ENCODE measurements around the gene EXOC3. TPM values are rescaled to one million over a fixed set of nuclear protein-coding genes. Genes with fewer than 3 reads are reported as not detected.
"Not testable (repeated sequence)": the region's sequence is repeated elsewhere in the genome, so short reads cannot be mapped to it uniquely, and the experiment has no call there.

EXOC3 gene
- total RNA-seq, 4 donors from 2014 or later = 69.9 to 240 (median 76.1) TPM

GRCh38 chr5:473551-474192 lies 30.7 kb downstream of the EXOC3 start:
- Histone ChIP-seq H3K27me3 (peaks cover 40% of the 10 kb centered on the region), H3K4me3 (peak overlapping the region; percentile 70 to 96 (median 92)), H3K9me3 (no peaks in the 10 kb centered on the region), H3K27ac (peak overlapping the region; percentile 79 to 89 (median 82)), H3K4me1 (peaks cover 15 to 29% (median 23%) of the 10 kb centered on the region in 4 donors), H3K36me3 (no peaks in the 10 kb centered on the region)
- 1% methylated on average over 19 of the region's 44 CpGs; no CpG with 5 or more reads in 1 of the 2 donors for WGBS, 2 donors (ENCODE audit: low coverage in 1 of 2)
- in situ Hi-C loops (cut with MboI; ENCODE audit: low pct_ligation_motif_present in 1 of 4, low pct_unique_long_range_greater_than_20kb in 1 of 4, low sequenced_read_pairs in 3 of 4) = no loop called here
- TF ChIP-seq POLR2A (IDR thresholded peaks at IDR 0.05) = no peak
- TF ChIP-seq POLR2AphosphoS5 (IDR thresholded peaks at IDR 0.05) = no peak
- TF ChIP-seq EP300 (IDR thresholded peaks at IDR 0.05; ENCODE audit: low read depth) = no peak
- TF ChIP-seq, protein P1, sequence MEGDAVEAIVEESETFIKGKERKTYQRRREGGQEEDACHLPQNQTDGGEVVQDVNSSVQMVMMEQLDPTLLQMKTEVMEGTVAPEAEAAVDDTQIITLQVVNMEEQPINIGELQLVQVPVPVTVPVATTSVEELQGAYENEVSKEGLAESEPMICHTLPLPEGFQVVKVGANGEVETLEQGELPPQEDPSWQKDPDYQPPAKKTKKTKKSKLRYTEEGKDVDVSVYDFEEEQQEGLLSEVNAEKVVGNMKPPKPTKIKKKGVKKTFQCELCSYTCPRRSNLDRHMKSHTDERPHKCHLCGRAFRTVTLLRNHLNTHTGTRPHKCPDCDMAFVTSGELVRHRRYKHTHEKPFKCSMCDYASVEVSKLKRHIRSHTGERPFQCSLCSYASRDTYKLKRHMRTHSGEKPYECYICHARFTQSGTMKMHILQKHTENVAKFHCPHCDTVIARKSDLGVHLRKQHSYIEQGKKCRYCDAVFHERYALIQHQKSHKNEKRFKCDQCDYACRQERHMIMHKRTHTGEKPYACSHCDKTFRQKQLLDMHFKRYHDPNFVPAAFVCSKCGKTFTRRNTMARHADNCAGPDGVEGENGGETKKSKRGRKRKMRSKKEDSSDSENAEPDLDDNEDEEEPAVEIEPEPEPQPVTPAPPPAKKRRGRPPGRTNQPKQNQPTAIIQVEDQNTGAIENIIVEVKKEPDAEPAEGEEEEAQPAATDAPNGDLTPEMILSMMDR (IDR thresholded peaks at IDR 0.05) = no peak
- peak; percentile 44 for DNase-seq
- intact Hi-C loops (cut with DNase I; ENCODE audit: low total_unique reads) = no loop called here

- Histone ChIP-seq H3K4me1 (peaks cover 15 to 29% (median 23%) of the 10 kb centered on the region in 4 donors), H3K4me3 (peak overlapping the region in 3 of 4 donors; percentile 90 to 96 (median 93)), H3K27me3 (peaks cover 47% of the 10 kb centered on the region)
- intact Hi-C loops (cut with DNase I; ENCODE audit: low total_unique reads); in situ Hi-C loops (cut with MboI; ENCODE audit: low pct_ligation_motif_present in 1 of 4, low pct_unique_long_range_greater_than_20kb in 1 of 4, low sequenced_read_pairs in 3 of 4); H3K27ac ChIP-seq; H3K9me3 ChIP-seq; DNase-seq; H3K36me3 ChIP-seq: not testable (repeated sequence)
- whole genome bisulfite sequencing, 2 donors (ENCODE audit: low coverage in 1 of 2) = 0 to 5% methylated on average over 4 to 5 of the region's 50 CpGs
These were observed 31.4 kb downstream of the EXOC3 start for GRCh38 chr5:474232-474839.

GRCh38 chr5:474840-475661 lies 32.1 kb downstream of the EXOC3 start:
- H3K4me3 ChIP-seq = peak overlapping the region in 1 of 4 donors; percentile 43
- H3K9me3 ChIP-seq = no peaks in the 10 kb centered on the region
- TF ChIP-seq, protein P1 (IDR thresholded peaks at IDR 0.05) = no peak
- TF ChIP-seq POLR2A (IDR thresholded peaks at IDR 0.05) (no peak), EP300 (IDR thresholded peaks at IDR 0.05; ENCODE audit: low read depth) (no peak), POLR2AphosphoS5 (IDR thresholded peaks at IDR 0.05) (no peak)
- H3K4me1 ChIP-seq = peaks cover 15 to 29% (median 23%) of the 10 kb centered on the region in 4 donors
- H3K36me3 ChIP-seq = no peaks in the 10 kb centered on the region
- peaks cover 54% of the 10 kb centered on the region for H3K27me3 ChIP-seq
- no peak overlapping the region for H3K27ac ChIP-seq
- 17% methylated on average over 50 of the region's 50 CpGs; no CpG with 5 or more reads in 1 of the 2 donors for WGBS, 2 donors (ENCODE audit: low coverage in 1 of 2)
- DNase-seq = no peak
- intact Hi-C loops (cut with DNase I; ENCODE audit: low total_unique reads) (no loop called here), in situ Hi-C loops (cut with MboI; ENCODE audit: low pct_ligation_motif_present in 1 of 4, low pct_unique_long_range_greater_than_20kb in 1 of 4, low sequenced_read_pairs in 3 of 4) (no loop called here)

DNA sequence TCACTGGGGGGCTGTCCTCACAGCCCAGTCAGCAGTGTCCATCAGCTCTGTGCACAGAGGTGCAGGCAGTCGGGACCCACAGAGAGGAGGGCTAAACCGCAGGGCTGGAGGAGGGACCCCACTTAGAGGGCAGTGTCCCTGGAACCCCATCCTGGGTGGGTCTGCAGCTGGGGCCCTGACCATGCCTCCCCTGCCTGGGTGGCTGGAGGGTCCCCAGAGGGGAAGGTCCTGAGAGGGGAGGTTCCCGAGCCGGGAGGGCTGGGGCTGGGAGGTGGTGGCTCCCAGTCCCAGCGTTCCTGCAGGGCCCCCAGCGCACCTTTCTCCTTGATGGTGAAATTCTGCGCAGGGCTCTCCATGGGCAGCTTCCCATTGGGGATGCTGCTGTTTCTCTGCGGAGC lies 32.7 kb downstream of the EXOC3 start:
- Histone ChIP-seq H3K9me3 (no peaks in the 10 kb centered on the region), H3K4me3 (no peak overlapping the region), H3K27me3 (peaks cover 61% of the 10 kb centered on the region), H3K4me1 (peaks cover 15 to 29% (median 23%) of the 10 kb centered on the region in 4 donors), H3K36me3 (no peaks in the 10 kb centered on the region), H3K27ac (no peak overlapping the region)
- DNase-seq = no peak
- no peak for TF ChIP-seq EP300 (IDR thresholded peaks at IDR 0.05; ENCODE audit: low read depth)
- no peak for TF ChIP-seq POLR2AphosphoS5 (IDR thresholded peaks at IDR 0.05)
- no peak for TF ChIP-seq POLR2A (IDR thresholded peaks at IDR 0.05)
- TF ChIP-seq, protein P1 (IDR thresholded peaks at IDR 0.05) = no peak
- WGBS, 2 donors (ENCODE audit: low coverage in 1 of 2) = 65% methylated on average over 8 of the region's 8 CpGs; no CpG with 5 or more reads in 1 of the 2 donors
- in situ Hi-C loops (cut with MboI; ENCODE audit: low pct_ligation_motif_present in 1 of 4, low pct_unique_long_range_greater_than_20kb in 1 of 4, low sequenced_read_pairs in 3 of 4) (no loop called here), intact Hi-C loops (cut with DNase I; ENCODE audit: low total_unique reads) (no loop called here)

Data from transverse colon (tissue), 4 donors.